Measurements from ENCODE around the gene SEMA3F. TPM values are rescaled to one million over a fixed set of nuclear protein-coding genes. Genes with fewer than 3 reads are reported as not detected.

The SEMA3F gene
- total RNA-seq, 6 donors from 2014 or later = 4.2 to 76.0 (median 27.5) TPM

GRCh38 chr3:50238549-50239026 lies 83.5 kb downstream of the SEMA3F start:
- Histone ChIP-seq H3K36me3 (peaks cover 0 to 17% (median 8%) of the 10 kb centered on the region in 4 donors), H3K27me3 (no peaks in the 10 kb centered on the region), H3K9me3 (no peaks in the 10 kb centered on the region), H3K27ac (peak overlapping the region; percentile 94 to 98 (median 95)), H3K4me1 (peaks cover 66 to 77% (median 74%) of the 10 kb centered on the region in 4 donors), H3K4me3 (peak overlapping the region; percentile 86 to 94 (median 90))
- ATAC-seq (ENCODE audit: low FRiP score in 2 of 2) (peak in 1 of 2 donors; percentile 11), DNase-seq (peak; percentile 93 to 94)
- TF ChIP-seq POLR2A (IDR thresholded peaks at IDR 0.05) = no peak
- no peak for TF ChIP-seq CTCF (IDR thresholded peaks at IDR 0.05)
- TF ChIP-seq EP300 (IDR thresholded peaks at IDR 0.05) = no peak
- peak; percentile 46 to 73 for TF ChIP-seq POLR2AphosphoS5 (IDR thresholded peaks at IDR 0.05)
- 14% methylated on average over 7 of the region's 7 CpGs; no CpG with 5 or more reads in 1 of the 2 donors for WGBS, 2 donors

Small RNA genes lying within 50 kb of the gene (small RNA-seq; reads per million reads assigned to genes)
- gene MIR566 (0 reads per million in 4 donors), gene MIR5787 (0 reads per million in 4 donors)

Other genes with a start within 250 kb of the SEMA3F start
- gene MON1A, start 225.5 kb upstream of the SEMA3F start, total RNA-seq = 10 to 100 TPM in 5 of 6 donors, 1 to 10 TPM in 1; 8.0 to 28.3 (median 15.0) TPM
- gene RBM6, start 215.2 kb upstream of the SEMA3F start, total RNA-seq = 100 to 1,000 TPM in 3 of 6 donors, 10 to 100 TPM in 3; 67.9 to 380 (median 123) TPM
- 100 to 1,000 TPM; 130 to 713 (median 189) TPM for gene RBM5, start 66.4 kb upstream of the SEMA3F start, total RNA-seq
- under 1 TPM in 2 of 6 donors, not detected in 4; 0.10 to 0.40 TPM for gene GNAT1, start 36.3 kb downstream of the SEMA3F start, total RNA-seq
- gene SLC38A3, start 49.9 kb downstream of the SEMA3F start, total RNA-seq = under 1 TPM in 2 of 6 donors, not detected in 4; 0.15 to 0.17 TPM
- 100 to 1,000 TPM; 191 to 440 (median 295) TPM for gene GNAI2, start 80.9 kb downstream of the SEMA3F start, total RNA-seq
- gene SEMA3B, start 113.8 kb downstream of the SEMA3F start, total RNA-seq = 100 to 1,000 TPM in 5 of 6 donors, 10 to 100 TPM in 1; 98.3 to 242 (median 122) TPM
- gene LSMEM2, start 123.8 kb downstream of the SEMA3F start, total RNA-seq = under 1 TPM in 2 of 6 donors, not detected in 4; 0.14 to 0.59 TPM
- 100 to 1,000 TPM in 2 of 6 donors, 10 to 100 TPM in 4; 45.4 to 126 (median 77.5) TPM for gene IFRD2, start 137.1 kb downstream of the SEMA3F start, total RNA-seq
- 1 to 10 TPM in 5 of 6 donors, under 1 TPM in 1; 0.33 to 5.7 (median 3.1) TPM for gene HYAL3, start 144.1 kb downstream of the SEMA3F start, total RNA-seq
- gene NAA80, start 144.1 kb downstream of the SEMA3F start, total RNA-seq = 10 to 100 TPM; 12.1 to 34.5 (median 15.1) TPM
- gene HYAL1, start 148.2 kb downstream of the SEMA3F start, total RNA-seq = 10 to 100 TPM; 22.0 to 99.1 (median 63.0) TPM
- 100 to 1,000 TPM; 120 to 389 (median 226) TPM for gene HYAL2, start 167.4 kb downstream of the SEMA3F start, total RNA-seq
- 10 to 100 TPM; 16.8 to 36.1 (median 25.0) TPM for gene TUSC2, start 172.9 kb downstream of the SEMA3F start, total RNA-seq
- 10 to 100 TPM; 42.7 to 78.9 (median 47.7) TPM for gene RASSF1, start 185.5 kb downstream of the SEMA3F start, total RNA-seq
- 10 to 100 TPM in 5 of 6 donors, 1 to 10 TPM in 1; 3.1 to 98.7 (median 31.5) TPM for gene ZMYND10, start 190.4 kb downstream of the SEMA3F start, total RNA-seq
- 10 to 100 TPM; 15.0 to 41.9 (median 17.3) TPM for gene NPRL2, start 195.5 kb downstream of the SEMA3F start, total RNA-seq
- 10 to 100 TPM; 13.2 to 35.4 (median 26.8) TPM for gene CYB561D2, start 195.5 kb downstream of the SEMA3F start, total RNA-seq
- gene TMEM115, start 204.2 kb downstream of the SEMA3F start, total RNA-seq = 10 to 100 TPM; 39.8 to 68.1 (median 46.5) TPM

All from upper lobe of left lung (tissue), 6 donors.